ENCODE results near the gene NDC1.

NDC1 gene

GRCh38 chr1:53731043-53731600 is 107.0 kb downstream of the NDC1 start:
- no peak for DNase-seq (ENCODE audit: low spot score)

GRCh38 chr1:53730224-53730865 is 107.8 kb downstream of the NDC1 start:
- DNase-seq (ENCODE audit: low spot score) = no peak

GRCh38 chr1:53729456-53730223 is 108.5 kb downstream of the NDC1 start:
- no peak for DNase-seq (ENCODE audit: low spot score)

- no peak for DNase-seq (ENCODE audit: low spot score)
Measured at GRCh38 chr1:53728702-53729455, 109.2 kb downstream of the NDC1 start.

GRCh38 chr1:53728196-53728595 is 109.9 kb downstream of the NDC1 start:
- DNase-seq (ENCODE audit: low spot score) = no peak

- DNase-seq (ENCODE audit: low spot score) = no peak
Measured at GRCh38 chr1:53727461-53728092, 110.5 kb downstream of the NDC1 start.

GRCh38 chr1:53726009-53726600 is 112.0 kb downstream of the NDC1 start:
- no peak for DNase-seq (ENCODE audit: low spot score)

- DNase-seq (ENCODE audit: low spot score) = no peak
Measured at GRCh38 chr1:53725238-53725689, 112.8 kb downstream of the NDC1 start.

- no peak for DNase-seq (ENCODE audit: low spot score)
Measured at GRCh38 chr1:53722025-53722424, 116.1 kb downstream of the NDC1 start.

GRCh38 chr1:53721088-53721487 is 117.0 kb downstream of the NDC1 start:
- DNase-seq (ENCODE audit: low spot score) = no peak

GRCh38 chr1:53719469-53719868 is 118.6 kb downstream of the NDC1 start:
- DNase-seq (ENCODE audit: low spot score) = no peak

GRCh38 chr1:53718443-53718842 is 119.7 kb downstream of the NDC1 start:
- DNase-seq (ENCODE audit: low spot score) = no peak

GRCh38 chr1:53717025-53717804 is 120.9 kb downstream of the NDC1 start:
- DNase-seq (ENCODE audit: low spot score) = no peak

- DNase-seq (ENCODE audit: low spot score) = no peak
Measured at GRCh38 chr1:53716150-53716549, 121.9 kb downstream of the NDC1 start.

- DNase-seq (ENCODE audit: low spot score) = no peak
Measured at GRCh38 chr1:53715478-53715877, 122.6 kb downstream of the NDC1 start.
